MCF 10A (cell line): ENCODE measurements around the gene STX19. TPM values are rescaled to one million over a fixed set of nuclear protein-coding genes. Genes with fewer than 3 reads are reported as not detected.

Source experiments
- BruUV-seq: library from RNA; stranded (reverse); fragments of 400-500 nt; replicated peaks from 2 replicates; lab custom pipeline; 2021; lab: Mats Ljungman, UMichigan
- CTCF ChIA-PET: fragments of 300-600 bp; sonication (Branson Sonifier 250); formaldehyde crosslinking; extraction: SDS; loops from one replicate; lab custom pipeline; 2021; ENCODE audit warnings: antibody characterized with exemption, inconsistent platforms; lab: Yijun Ruan, JAX
- POLR2A ChIA-PET: fragments of 300-600, 350-650 bp; sonication (Branson Sonifier 250); formaldehyde crosslinking; extraction: SDS; loops from one replicate; lab custom pipeline; 2020; ENCODE audit warnings: antibody characterized with exemption, inconsistent platforms; lab: Yijun Ruan, JAX
- DNase-seq: peaks from one replicate; pipeline ENCODE4 v3.0.0-alpha.2; 2018; ENCODE audit not compliant: unreplicated experiment
- H3K27ac Mint-ChIP-seq: one replicate; pipeline ENCODE4 v1.8.0; 2022; ENCODE audit warnings: mild to moderate bottlenecking, low read depth, mixed read lengths; ENCODE audit not compliant: unreplicated experiment
- H3K27me3 Mint-ChIP-seq: one replicate; pipeline ENCODE4 v1.8.0; 2022; ENCODE audit warnings: mixed read lengths; ENCODE audit not compliant: insufficient read depth, unreplicated experiment
- H3K36me3 Mint-ChIP-seq: one replicate; pipeline ENCODE4 v1.8.0; 2022; ENCODE audit warnings: mild to moderate bottlenecking, moderate library complexity, mixed read lengths; ENCODE audit not compliant: insufficient read depth, unreplicated experiment
- H3K4me1 Mint-ChIP-seq: one replicate; pipeline ENCODE4 v1.8.0; 2022; ENCODE audit warnings: mixed read lengths; ENCODE audit not compliant: insufficient read depth, unreplicated experiment
- H3K4me3 Mint-ChIP-seq: one replicate; pipeline ENCODE4 v1.8.0; 2022; ENCODE audit warnings: mild to moderate bottlenecking, moderate library complexity, mixed read lengths; ENCODE audit not compliant: unreplicated experiment
- H3K9me3 Mint-ChIP-seq: one replicate; pipeline ENCODE4 v1.8.0; 2022; ENCODE audit warnings: mixed read lengths; ENCODE audit not compliant: unreplicated experiment
- intact Hi-C: fragments of 100-400 bp; cut with micrococcal nuclease; formaldehyde crosslinking; loops from 2 replicates; pipeline ENCODE4 v1.14.1; 2022
- total RNA-seq: library from RNA; stranded (reverse); gene quantifications from 2 replicates; pipeline ENCODE4 v1.2.3, GENCODE V29; 2022
- TF ChIP-seq, protein P1 (sequence below): fragments of 200-600 bp; IDR thresholded peaks from one replicate; pipeline ENCODE4 v1.8.0; 2022; ENCODE audit warnings: antibody characterized with exemption, mild to moderate bottlenecking; ENCODE audit not compliant: unreplicated experiment

Gene STX19
- total RNA-seq, 1 experiment from 2014 or later, result not detected

DNA sequence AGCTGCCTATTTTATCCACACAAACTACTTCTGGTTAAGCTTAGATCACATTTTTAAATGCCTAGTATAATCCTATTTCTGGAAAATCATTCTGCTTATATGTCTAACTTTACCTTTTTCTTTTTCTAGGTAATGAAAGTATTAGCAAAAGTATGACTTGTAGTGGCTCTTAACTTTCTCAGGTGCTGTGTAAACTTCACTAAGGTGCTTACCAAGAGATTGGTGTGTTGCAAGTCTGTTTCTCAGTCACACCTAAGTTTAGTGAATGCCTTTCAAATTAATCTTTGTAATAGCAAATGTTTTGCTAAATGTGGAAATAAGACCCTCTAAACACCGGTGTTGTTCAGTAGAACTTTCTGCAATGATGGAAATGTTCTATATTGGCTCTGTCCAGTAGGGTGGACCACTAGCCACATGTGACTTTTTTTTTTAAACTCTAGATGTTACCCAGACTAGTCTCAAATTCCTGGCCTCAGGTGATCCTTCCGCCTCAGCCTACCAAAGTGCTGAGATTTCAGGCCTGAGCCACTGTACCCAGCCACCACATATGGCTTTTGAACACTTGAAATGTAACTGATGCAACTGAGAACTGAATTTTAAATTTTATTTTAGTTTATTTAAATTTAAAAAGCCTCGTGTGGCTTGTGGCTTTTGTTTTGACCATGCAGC is 26.4 kb downstream of the STX19 start:
- no peak for DNase-seq
- no TSS peak for BruUV-seq
- intact Hi-C loops, result no loop called here
- POLR2A ChIA-PET, result interaction anchor here (0.7 to 3.5 kb wide), 3 partner anchors 61 to 163 kb away, joined by 4 to 16 read pairs (median 4); partner anchors contain the start of genes DHFR2 and NSUN3
- CTCF ChIA-PET, result interaction anchor here (0.6 to 2.0 kb wide), 3 partner anchors 12 to 143 kb away, joined by 3 to 16 read pairs (median 4); no protein-coding TSS in a partner anchor
- no peaks in the 10 kb centered on the region for H3K27me3 Mint-ChIP-seq
- no peaks in the 10 kb centered on the region for H3K4me1 Mint-ChIP-seq
- H3K27ac Mint-ChIP-seq, result no peak overlapping the region
- TF ChIP-seq, protein P1, sequence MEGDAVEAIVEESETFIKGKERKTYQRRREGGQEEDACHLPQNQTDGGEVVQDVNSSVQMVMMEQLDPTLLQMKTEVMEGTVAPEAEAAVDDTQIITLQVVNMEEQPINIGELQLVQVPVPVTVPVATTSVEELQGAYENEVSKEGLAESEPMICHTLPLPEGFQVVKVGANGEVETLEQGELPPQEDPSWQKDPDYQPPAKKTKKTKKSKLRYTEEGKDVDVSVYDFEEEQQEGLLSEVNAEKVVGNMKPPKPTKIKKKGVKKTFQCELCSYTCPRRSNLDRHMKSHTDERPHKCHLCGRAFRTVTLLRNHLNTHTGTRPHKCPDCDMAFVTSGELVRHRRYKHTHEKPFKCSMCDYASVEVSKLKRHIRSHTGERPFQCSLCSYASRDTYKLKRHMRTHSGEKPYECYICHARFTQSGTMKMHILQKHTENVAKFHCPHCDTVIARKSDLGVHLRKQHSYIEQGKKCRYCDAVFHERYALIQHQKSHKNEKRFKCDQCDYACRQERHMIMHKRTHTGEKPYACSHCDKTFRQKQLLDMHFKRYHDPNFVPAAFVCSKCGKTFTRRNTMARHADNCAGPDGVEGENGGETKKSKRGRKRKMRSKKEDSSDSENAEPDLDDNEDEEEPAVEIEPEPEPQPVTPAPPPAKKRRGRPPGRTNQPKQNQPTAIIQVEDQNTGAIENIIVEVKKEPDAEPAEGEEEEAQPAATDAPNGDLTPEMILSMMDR, result no peak
- no peaks in the 10 kb centered on the region for H3K9me3 Mint-ChIP-seq
- H3K4me3 Mint-ChIP-seq, result no peak overlapping the region
- H3K36me3 Mint-ChIP-seq, result peaks cover 1% of the 10 kb centered on the region

DNA sequence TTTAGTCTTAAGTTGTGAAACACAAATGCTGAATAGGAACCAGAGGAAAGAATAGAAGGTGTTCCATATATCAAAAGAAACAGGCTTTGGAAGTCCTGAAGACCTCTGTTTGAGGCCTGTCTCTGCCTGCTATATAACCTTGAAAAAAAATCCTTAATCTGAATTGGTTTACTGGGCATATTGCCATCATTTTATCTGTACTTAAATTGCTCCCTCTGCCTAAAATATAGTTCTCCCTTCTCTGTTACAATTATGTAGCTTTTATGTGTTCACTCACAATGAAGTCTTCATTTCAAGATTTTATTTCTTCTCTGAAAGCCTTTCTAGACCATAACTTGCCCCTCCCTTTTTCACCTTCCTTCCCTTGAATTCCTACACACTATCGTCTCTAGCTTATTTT is 27.2 kb downstream of the STX19 start:
- TF ChIP-seq, protein P1, result no peak
- Mint-ChIP-seq H3K9me3 (no peaks in the 10 kb centered on the region), H3K4me1 (no peaks in the 10 kb centered on the region), H3K36me3 (peaks cover 6% of the 10 kb centered on the region), H3K27me3 (no peaks in the 10 kb centered on the region), H3K27ac (peak overlapping the region; percentile 4), H3K4me3 (no peak overlapping the region)
- intact Hi-C loops, result no loop called here
- POLR2A ChIA-PET, result interaction anchor here (1.0 to 3.5 kb wide), 2 partner anchors 19 to 61 kb away, joined by 3 to 16 read pairs; partner anchors contain the start of genes DHFR2 and NSUN3
- DNase-seq, result no peak
- no TSS peak for BruUV-seq
- CTCF ChIA-PET, result interaction anchor here (0.6 to 1.0 kb wide), 4 partner anchors 12 to 144 kb away, joined by 3 to 4 read pairs (median 3); no protein-coding TSS in a partner anchor

DNA sequence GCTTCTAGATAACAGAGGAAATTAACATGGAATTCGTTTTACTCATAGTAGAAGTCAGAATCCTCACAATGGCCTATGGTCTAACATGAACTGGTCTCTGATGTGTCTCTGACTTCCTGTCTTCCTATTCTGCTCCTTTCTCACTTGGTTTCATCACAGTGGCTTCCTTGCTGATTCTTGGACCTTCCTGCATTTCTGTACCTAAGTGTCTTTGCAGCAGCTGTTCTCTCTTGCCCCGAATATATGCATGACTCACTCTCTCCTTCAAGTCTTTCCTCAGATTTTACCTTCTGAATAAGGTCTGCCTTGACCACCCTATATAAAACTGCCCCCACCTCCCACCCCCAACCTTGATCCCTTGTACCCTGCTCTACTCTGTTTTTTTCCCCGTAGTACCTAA is 34.3 kb downstream of the STX19 start:
- peak; percentile 17 for DNase-seq
- Mint-ChIP-seq H3K9me3 (no peaks in the 10 kb centered on the region), H3K4me1 (peaks cover 7% of the 10 kb centered on the region), H3K27me3 (no peaks in the 10 kb centered on the region), H3K4me3 (no peak overlapping the region), H3K27ac (no peak overlapping the region), H3K36me3 (peaks cover 6% of the 10 kb centered on the region)
- TF ChIP-seq, protein P1, result no peak
- intact Hi-C loops, result no loop called here
- POLR2A ChIA-PET, result interaction anchor here (1.1 to 2.2 kb wide), 2 partner anchors 10 to 69 kb away, joined by 3 to 7 read pairs; partner anchors contain the start of genes DHFR2 and NSUN3
- BruUV-seq, result no TSS peak
- CTCF ChIA-PET, result interaction anchor here (2.6 kb wide), 1 partner anchor 10 kb away, joined by 24 read pairs; no protein-coding TSS in a partner anchor

DNA sequence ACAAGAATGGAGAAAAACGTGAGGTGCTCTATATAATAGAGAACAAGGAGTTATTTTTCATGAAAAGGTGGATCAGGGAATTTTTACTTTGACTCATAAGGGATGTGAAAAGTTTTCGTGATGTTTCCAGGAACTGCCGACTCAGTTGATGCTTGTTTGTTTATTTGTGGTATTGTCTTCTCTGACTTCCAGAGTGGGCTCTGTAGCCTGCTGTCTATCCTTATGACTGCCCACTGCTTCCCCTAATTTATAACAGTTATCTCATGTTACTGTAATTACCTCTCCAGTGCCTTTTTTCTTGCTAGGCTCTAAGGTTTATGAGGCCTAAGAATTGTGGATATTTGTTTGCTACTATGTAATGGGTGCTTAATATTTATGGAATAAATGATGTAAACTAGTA is 36.2 kb downstream of the STX19 start:
- H3K4me1 Mint-ChIP-seq, result peaks cover 12% of the 10 kb centered on the region
- no peak overlapping the region for H3K27ac Mint-ChIP-seq
- POLR2A ChIA-PET, result no interaction called here
- intact Hi-C loops, result no loop called here
- no TSS peak for BruUV-seq
- H3K4me3 Mint-ChIP-seq, result no peak overlapping the region
- no peaks in the 10 kb centered on the region for H3K27me3 Mint-ChIP-seq
- H3K36me3 Mint-ChIP-seq, result peaks cover 6% of the 10 kb centered on the region
- no peak for DNase-seq
- H3K9me3 Mint-ChIP-seq, result no peaks in the 10 kb centered on the region
- TF ChIP-seq, protein P1, result no peak
- CTCF ChIA-PET, result interaction anchor here (0.7 to 2.6 kb wide), 2 partner anchors 12 to 208 kb away, joined by 4 to 24 read pairs; no protein-coding TSS in a partner anchor
